Stimulated activated CD4-positive, alpha-beta T cell treated with anti-CD3 and anti-CD28 coated beads, TNF-alpha, amount 100 ng/mL, for 4 hours (primary cell): ENCODE results near the gene RAI14.
"Not testable (repeated sequence)": the region's sequence is repeated elsewhere in the genome, so short reads cannot be mapped to it uniquely, and the experiment has no call there.

Experiments
- DNase-seq, 3 experiments: peaks; one replicate each; pipeline ENCODE4 v3.0.0-alpha.2; 2020; ENCODE audit warnings: low read depth in 3 of 3

Gene RAI14

DNA sequence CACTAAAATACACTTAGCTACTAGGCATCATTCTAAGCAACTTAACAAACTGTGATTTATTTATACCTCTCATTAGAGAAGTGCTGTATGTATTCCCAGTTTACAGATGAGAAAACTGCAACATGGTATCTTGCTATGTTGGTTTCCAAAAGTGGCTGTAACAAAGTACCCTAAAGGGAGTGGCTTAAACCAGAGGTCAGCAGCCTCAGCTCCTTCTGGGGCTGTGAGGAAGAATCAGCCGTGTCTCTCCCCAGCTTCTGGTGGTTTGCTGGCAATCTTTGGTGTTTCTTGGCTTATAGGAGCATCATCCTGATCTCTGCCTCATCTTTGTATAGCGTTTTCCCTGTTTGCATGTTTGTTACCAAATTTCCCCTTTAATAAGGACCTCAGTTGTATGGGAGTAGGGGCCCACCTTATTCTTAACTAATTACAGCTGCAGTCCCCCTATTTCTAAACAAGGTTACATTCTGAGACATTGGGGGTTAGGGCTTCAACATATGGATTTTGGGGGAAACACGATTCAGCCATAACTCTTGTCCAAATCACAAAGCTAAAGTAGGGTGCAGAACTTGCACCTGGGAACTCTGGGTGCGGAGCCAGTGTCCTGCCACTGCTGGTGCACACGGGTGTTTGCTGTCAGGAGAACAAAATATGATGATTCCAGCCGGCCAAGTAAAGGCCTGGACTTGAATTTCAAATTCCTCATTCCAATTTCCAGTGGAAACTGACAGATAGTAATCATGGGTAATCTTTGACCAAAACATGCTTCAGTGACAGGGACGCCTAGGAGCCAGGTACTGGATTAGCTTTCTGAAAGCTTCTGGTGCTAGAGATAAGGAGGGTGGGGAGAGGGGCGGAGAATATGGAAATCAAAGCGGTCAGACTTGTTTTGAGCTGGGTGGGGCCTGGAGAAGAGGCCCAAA, 43.3 kb downstream of the RAI14 start:
- no peak for DNase-seq

- DNase-seq: no peak
Measured at GRCh38 chr5:34700078-34700452, 43.9 kb downstream of the RAI14 start.

DNA sequence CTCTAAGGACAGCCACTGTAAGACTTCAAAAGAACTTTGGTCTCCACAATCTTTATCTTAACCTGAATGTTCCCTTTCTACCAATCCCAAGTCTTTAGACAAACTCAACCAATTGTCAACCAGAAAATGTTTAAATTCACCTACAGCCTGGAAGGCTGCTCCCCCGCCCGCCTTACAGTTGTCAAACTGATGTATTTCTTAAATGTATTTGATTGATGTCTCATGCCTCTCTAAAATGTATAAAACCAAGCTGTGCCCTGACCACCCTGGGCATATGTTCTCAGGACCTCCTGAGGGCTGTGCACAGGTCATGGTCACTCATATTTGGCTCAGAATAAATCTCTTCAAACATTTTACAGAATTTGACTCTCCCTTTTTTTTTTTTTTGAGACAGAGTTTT, 45.3 kb downstream of the RAI14 start:
- DNase-seq: not testable (repeated sequence)

DNA sequence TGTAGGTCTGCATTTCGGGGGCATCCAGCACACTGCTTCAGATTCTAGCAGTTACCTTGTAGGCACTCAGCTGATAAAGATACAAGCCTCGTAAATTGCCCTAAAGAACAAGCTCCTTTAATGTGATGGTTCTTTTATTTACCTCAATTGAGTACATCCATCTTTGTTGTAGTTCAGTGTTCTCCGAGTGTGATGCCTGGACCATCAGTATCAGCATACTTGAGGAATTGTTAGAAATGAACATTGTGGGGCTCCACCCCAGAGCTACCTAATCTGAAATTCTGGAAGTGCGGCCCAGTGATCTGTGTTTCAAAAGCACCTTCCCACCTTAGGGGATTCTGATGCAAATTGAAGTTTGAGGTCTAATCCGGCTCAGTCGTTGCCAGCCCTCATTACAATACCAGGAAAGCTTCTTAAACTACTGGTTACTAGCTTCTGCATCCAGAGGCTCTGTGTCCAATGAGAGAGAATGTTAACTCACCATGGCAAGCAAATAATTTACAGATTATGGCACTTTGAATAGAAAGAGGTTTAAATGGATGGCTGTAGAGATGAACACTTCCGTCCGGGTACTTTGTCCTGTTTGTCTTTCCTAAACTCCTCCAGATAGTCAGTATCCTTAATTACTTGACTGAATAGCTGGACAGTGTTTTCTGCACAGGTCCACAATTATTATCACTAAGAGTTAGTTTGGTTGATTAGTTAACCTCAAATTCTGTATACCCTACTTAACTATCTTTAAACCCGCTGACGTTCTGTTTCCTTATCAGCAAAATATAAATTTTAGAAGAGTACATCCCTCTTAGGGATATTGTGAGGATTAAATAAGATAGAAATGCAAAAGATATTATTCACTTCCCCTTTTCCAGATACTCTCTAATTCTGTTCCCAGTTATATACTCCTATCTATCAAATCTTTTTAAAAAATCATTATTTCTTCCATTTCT, 47.9 kb downstream of the RAI14 start:
- no peak for DNase-seq

- DNase-seq: no peak
Measured at GRCh38 chr5:34706084-34706483, 50.0 kb downstream of the RAI14 start.

GRCh38 chr5:34707451-34708107, 51.5 kb downstream of the RAI14 start:
- DNase-seq: no peak

GRCh38 chr5:34708777-34709176, 52.6 kb downstream of the RAI14 start:
- DNase-seq: no peak

- DNase-seq: no peak
Measured at GRCh38 chr5:34709861-34710673, 53.9 kb downstream of the RAI14 start.

GRCh38 chr5:34712565-34712964, 56.4 kb downstream of the RAI14 start:
- no peak for DNase-seq

- no peak for DNase-seq
Measured at GRCh38 chr5:34715711-34716110, 59.6 kb downstream of the RAI14 start.

- no peak for DNase-seq
Measured at GRCh38 chr5:34716986-34717385, 60.9 kb downstream of the RAI14 start.

DNA sequence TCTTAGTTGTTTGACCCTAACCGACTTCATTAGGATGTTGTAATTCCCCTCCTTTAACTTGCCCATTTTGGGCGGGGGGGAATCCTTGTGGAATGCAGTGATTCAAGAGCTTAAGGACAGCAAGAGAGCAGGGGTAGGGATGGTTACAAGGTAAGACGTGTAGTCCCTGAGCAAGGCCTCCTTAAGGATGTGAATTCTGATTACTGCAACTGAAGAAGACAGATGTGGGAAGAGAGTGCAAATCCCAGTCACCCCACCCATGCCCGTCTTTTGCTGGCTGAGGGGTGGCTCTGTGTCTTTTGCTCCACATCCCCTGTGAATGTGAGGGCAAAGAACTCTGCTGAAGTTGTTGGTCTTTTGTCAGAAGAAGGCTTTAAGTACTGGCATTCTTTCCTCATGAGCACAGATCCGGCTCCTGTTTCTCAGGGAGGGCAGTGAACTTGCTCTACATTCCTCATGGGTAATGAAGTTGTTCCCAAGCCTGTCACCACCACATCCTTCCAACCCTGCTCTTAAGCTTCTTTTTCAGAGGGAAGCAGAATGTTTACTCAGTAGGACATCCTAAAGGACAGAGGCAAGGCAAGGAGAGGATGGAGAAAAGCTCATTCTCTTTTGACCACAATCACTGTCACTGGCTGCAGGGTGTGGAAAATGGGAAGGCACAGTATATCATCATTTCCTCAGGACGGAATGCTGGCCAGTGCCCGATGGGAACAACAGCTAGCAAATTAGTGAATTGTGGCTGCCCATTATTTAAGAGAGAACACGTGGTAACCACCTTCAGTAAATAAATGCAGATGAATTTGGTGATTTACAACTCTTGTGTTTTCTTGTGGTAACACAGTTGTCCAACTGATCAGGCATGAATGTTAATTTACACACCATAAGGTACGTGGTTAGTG, 61.5 kb downstream of the RAI14 start:
- no peak for DNase-seq

DNA sequence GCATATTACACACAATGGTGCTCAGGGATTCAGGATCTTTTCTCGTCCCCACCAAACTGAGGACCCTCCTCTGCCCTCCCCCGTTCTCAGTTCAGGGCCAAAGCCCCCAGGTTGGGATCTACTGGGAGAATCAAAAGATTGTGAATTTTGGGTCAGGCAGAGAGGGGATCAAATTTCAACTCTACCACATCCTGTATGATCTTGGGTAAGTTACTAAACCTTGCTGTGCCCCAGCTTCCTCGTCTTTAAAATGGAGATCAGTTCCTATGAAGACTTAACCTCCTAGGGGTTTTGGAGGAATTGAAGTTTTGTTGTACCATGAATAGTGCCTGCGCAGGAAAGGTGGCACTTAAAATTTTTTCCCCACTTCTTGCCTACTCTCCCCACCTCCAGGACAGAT, 62.4 kb downstream of the RAI14 start:
- no peak for DNase-seq

DNA sequence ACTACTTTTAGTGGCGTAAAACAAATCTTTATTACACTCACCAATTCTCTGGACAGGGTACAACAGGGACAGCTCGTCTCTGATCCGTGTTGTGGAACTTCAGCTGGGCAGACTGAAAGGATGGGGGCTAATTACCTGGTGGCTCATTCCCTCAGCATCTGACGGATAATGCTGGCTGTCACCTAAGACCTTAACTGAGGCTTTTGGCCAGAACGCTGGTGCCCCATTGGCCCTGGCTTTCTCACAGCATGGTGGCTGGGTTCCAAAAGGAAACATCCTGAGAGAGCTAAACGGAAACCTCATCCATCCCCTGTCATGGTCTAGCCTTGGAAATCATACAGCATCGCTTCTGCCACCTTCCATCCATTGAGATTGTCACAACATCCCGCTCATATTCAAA, 62.9 kb downstream of the RAI14 start:
- DNase-seq: no peak

DNA sequence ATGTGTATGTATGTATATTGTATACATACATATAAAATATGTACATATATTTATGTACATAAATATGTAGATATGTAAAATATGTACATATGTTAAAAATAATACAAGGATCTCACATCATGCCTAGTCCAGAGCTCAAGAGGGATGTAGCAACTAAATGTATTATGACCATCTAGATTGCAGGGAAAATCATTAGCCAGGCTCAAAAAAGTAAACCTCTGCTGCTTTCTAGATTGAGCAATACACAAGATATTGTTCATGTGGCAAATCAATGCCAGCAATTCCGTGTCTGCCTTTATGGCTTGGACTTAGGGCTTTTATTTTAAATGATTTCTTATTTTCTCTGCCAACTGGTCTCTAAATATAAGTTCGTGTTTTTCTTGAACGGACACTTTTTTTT, 65.2 kb downstream of the RAI14 start:
- no peak for DNase-seq

GRCh38 chr5:34722183-34722582, 66.1 kb downstream of the RAI14 start:
- DNase-seq: no peak

DNA sequence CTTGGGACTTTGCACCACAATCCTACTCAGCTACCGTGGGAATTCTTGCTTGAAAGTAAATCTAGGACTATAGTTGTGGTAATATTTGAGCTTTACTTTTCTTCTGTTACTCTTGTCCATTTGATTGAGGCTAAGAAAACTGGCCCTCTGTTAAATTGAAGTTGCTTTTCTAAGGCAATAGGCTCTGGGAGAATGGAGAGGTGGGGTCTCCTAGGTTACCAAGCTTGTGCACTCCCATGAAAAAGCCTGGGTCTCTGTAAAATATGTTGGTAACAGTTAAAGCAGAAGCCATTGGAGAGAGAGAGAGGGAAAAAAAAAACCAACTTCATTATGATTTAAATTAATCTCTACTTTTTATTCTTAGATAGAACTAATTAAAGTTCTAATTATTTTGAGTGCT, 68.6 kb downstream of the RAI14 start:
- DNase-seq: no peak

DNA sequence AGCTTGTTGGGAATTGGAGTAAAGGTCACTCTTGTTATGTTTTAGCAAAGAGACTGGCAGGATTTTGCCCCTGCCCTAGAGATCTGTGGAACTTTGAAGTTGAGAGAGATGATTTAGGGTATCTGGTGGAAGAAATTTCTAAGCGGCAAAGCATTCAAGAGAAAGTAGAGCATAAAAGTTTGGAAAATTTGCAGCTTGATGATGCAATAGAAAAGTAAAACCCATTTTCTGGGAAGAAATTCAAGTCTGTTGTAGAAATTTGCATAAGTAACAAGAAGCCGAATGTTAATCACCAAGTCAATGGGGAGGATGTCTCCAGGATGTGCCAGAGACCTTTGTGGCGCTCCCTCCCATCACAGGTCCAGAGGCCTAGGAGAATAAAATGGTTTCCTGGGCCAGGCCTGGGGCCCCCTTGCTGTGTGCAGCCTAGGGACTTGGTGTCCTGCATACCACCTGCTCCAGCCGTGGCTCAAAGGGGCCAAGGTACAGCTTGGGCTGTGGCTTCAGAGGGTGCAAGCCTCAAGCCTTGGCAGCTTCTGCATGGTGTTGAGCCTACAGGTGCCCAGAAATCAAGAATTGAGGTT, 71.1 kb downstream of the RAI14 start:
- not testable (repeated sequence) for DNase-seq

GRCh38 chr5:34728236-34728635, 72.1 kb downstream of the RAI14 start:
- no peak for DNase-seq
